ENCODE results near the gene TEAD2.

- TF ChIP-seq GRHL2 (CRISPR knock-in tag; IDR thresholded peaks at IDR 0.05; ENCODE audit: insufficient replicate concordance, severe bottlenecking) (no peak), NFYB (CRISPR knock-in tag; conservative IDR thresholded peaks at IDR 0.05; ENCODE audit: low read depth) (no peak)
- TF ChIP-seq, protein P1, sequence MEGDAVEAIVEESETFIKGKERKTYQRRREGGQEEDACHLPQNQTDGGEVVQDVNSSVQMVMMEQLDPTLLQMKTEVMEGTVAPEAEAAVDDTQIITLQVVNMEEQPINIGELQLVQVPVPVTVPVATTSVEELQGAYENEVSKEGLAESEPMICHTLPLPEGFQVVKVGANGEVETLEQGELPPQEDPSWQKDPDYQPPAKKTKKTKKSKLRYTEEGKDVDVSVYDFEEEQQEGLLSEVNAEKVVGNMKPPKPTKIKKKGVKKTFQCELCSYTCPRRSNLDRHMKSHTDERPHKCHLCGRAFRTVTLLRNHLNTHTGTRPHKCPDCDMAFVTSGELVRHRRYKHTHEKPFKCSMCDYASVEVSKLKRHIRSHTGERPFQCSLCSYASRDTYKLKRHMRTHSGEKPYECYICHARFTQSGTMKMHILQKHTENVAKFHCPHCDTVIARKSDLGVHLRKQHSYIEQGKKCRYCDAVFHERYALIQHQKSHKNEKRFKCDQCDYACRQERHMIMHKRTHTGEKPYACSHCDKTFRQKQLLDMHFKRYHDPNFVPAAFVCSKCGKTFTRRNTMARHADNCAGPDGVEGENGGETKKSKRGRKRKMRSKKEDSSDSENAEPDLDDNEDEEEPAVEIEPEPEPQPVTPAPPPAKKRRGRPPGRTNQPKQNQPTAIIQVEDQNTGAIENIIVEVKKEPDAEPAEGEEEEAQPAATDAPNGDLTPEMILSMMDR (IDR thresholded peaks at IDR 0.05) = no peak
Measured at GRCh38 chr19:49371184-49371583, 9.0 kb upstream of the TEAD2 start.

Measured in WTC11 (cell line).